NB4 (cell line): ENCODE measurements around the gene ACOX1.

Experiments used
- CTCF ChIP-seq: IDR thresholded peaks from one replicate; pipeline ENCODE4 v1.5.1; 2012; ENCODE audit warnings: low read depth, low read length
- POLR2A ChIP-seq: IDR thresholded peaks from 2 replicates; pipeline ENCODE4 v1.6.1; 2011; ENCODE audit warnings: mild to moderate bottlenecking; ENCODE audit not compliant: insufficient read length; ENCODE audit errors: extremely low read depth

GRCh38 chr17:75959051-75959838, 19.7 kb downstream of the ACOX1 start:
- TF ChIP-seq POLR2A = no peak
- TF ChIP-seq CTCF = no peak
